GM12878 (cell line): Measurements from ENCODE around the gene MAD1L1. TPM values are rescaled to one million over a fixed set of nuclear protein-coding genes. Genes with fewer than 3 reads are reported as not detected.

ENCODE experiments used
- ATAC-seq: fragments of 200-7000 bp; cut with Tn5 transposase; 3 replicates; pipeline ENCODE4 v1.9.1; 2020; ENCODE audit warnings: mild to moderate bottlenecking, moderate library complexity
- BruUV-seq: library from RNA; stranded (reverse); fragments of 400-500 nt; replicated peaks from 2 replicates; lab custom pipeline; 2021; lab: Mats Ljungman, UMichigan
- CTCF ChIA-PET: fragments of 300-600 bp; sonication (Branson Sonifier 250); formaldehyde crosslinking; extraction: SDS; loops from one replicate; lab custom pipeline; 2021; ENCODE audit warnings: inconsistent platforms; lab: Yijun Ruan, JAX
- POLR2A ChIA-PET: fragments of 350-600 bp; formaldehyde crosslinking; extraction: SDS; loops from one replicate; lab custom pipeline; 2021; ENCODE audit warnings: inconsistent platforms; lab: Charles Lee
- RAD21 ChIA-PET: fragments of 300-600 bp; sonication (Branson Sonifier 250); formaldehyde crosslinking; loops from one replicate; lab custom pipeline; 2023; ENCODE audit warnings: antibody characterized with exemption; ENCODE audit not compliant: unreplicated experiment; lab: Charles Lee
- SMC1A ChIA-PET: fragments of 300-600 bp; sonication (Branson Sonifier 250); formaldehyde crosslinking; loops from one replicate; lab custom pipeline; 2023; ENCODE audit not compliant: unreplicated experiment, uncharacterized antibody; lab: Charles Lee
- DNase-seq: peaks from one replicate; pipeline ENCODE4 v3.0.0-alpha.2; 2011; ENCODE audit warnings: low read depth, low spot score
- FAIRE-seq: peaks from 3 replicates; lab custom pipeline; 2011; peaks lifted over from hg19 to GRCh38; lab: Jason Lieb, UNC
- H2AFZ ChIP-seq: 2 replicates; pipeline ENCODE4 v1.6.0; 2011; ENCODE audit warnings: low read depth, low read length, control low read depth; ENCODE audit not compliant: control insufficient read depth
- H3K27ac ChIP-seq: 2 replicates; pipeline ENCODE4 v1.5.1; 2011; ENCODE audit warnings: control low read depth; ENCODE audit not compliant: control insufficient read depth, insufficient read depth
- H3K27me3 ChIP-seq, 2 experiments: replicated peaks in 1 of 2; 2 replicates each; pipeline versions ENCODE4 v1.6.0 to v1.6.1; 2011; ENCODE audit warnings: low read length in 1 of 2; ENCODE audit not compliant: control insufficient read depth in 2 of 2, insufficient read depth in 2 of 2
- H3K36me3 ChIP-seq, 2 experiments: 2 replicates each; pipeline ENCODE4 v1.5.1; 2011; ENCODE audit warnings: low read length in 1 of 2; ENCODE audit not compliant: control insufficient read depth in 2 of 2, insufficient read depth in 2 of 2
- H3K4me1 ChIP-seq: 2 replicates; pipeline ENCODE4 v1.6.1; 2011; ENCODE audit warnings: mild to moderate bottlenecking, low read length, moderate library complexity, mixed read lengths; ENCODE audit not compliant: control insufficient read depth, insufficient read depth
- H3K4me2 ChIP-seq: 2 replicates; pipeline ENCODE4 v1.6.0; 2011; ENCODE audit warnings: control low read depth; ENCODE audit not compliant: control insufficient read depth, insufficient read depth
- H3K4me3 ChIP-seq: fragments of 200-600 bp; sonication (generic); 2 replicates; pipeline ENCODE4 v1.5.1; 2016
- H3K79me2 ChIP-seq: 2 replicates; pipeline ENCODE4 v1.6.0; 2011; ENCODE audit warnings: low read length; ENCODE audit not compliant: control insufficient read depth, insufficient read depth
- H3K9ac ChIP-seq: 2 replicates; pipeline ENCODE4 v1.8.0; 2011; ENCODE audit warnings: low read length, control low read depth, mixed read lengths; ENCODE audit not compliant: control insufficient read depth, insufficient read depth
- H3K9me3 ChIP-seq: replicated peaks from 3 replicates; pipeline ENCODE4 v1.5.1; 2011; ENCODE audit warnings: mild to moderate bottlenecking, low read length; ENCODE audit not compliant: control insufficient read depth, insufficient read depth
- H4K20me1 ChIP-seq: 2 replicates; pipeline ENCODE4 v1.6.0; 2011; ENCODE audit not compliant: control insufficient read depth, insufficient read depth
- BHLHE40 ChIP-seq, 2 experiments: fragments of 450-650 bp in 1 of 2; IDR thresholded peaks; 2 replicates each; pipeline ENCODE4 v1.6.1; 2011 to 2017; ENCODE audit warnings: low read depth in 2 of 2, borderline replicate concordance in 1 of 2, improper control_type of control experiment in 1 of 2, low read length in 1 of 2, mild to moderate bottlenecking in 1 of 2
- BMI1 ChIP-seq: fragments of 450-650 bp; IDR thresholded peaks from 2 replicates; pipeline ENCODE4 v1.6.1; 2016; ENCODE audit warnings: mild to moderate bottlenecking, moderate library complexity, borderline replicate concordance
- HCFC1 ChIP-seq: fragments of 150-350 bp; IDR thresholded peaks from 2 replicates; pipeline ENCODE4 v1.6.1; 2014; ENCODE audit warnings: low read length
- IRF3 ChIP-seq: fragments of 450-650 bp; IDR thresholded peaks from 2 replicates; pipeline ENCODE4 v1.6.1; 2014; ENCODE audit warnings: mild to moderate bottlenecking
- IRF4 ChIP-seq: IDR thresholded peaks from 2 replicates; pipeline ENCODE4 v1.6.1; 2011; ENCODE audit warnings: low read depth, low read length
- JUNB ChIP-seq: IDR thresholded peaks from 2 replicates; pipeline ENCODE4 v1.6.1; 2016; ENCODE audit warnings: antibody characterized with exemption, mild to moderate bottlenecking
- LARP7 ChIP-seq: fragments of 450-650 bp; IDR thresholded peaks from 2 replicates; pipeline ENCODE4 v1.6.1; 2017; ENCODE audit warnings: mild to moderate bottlenecking
- PAX8 ChIP-seq: fragments of 450-650 bp; IDR thresholded peaks from 2 replicates; pipeline ENCODE4 v1.6.1; 2017; ENCODE audit warnings: mild to moderate bottlenecking, moderate library complexity
- SMC3 ChIP-seq: IDR thresholded peaks from 2 replicates; pipeline ENCODE4 v1.6.1; 2011; ENCODE audit warnings: low read length, improper control_type of control experiment, borderline replicate concordance
- SP1 ChIP-seq: IDR thresholded peaks from one replicate; pipeline ENCODE4 v1.6.1; 2011; ENCODE audit warnings: low read depth, low read length
- TARDBP ChIP-seq: IDR thresholded peaks from 2 replicates; pipeline ENCODE4 v1.6.1; 2016; ENCODE audit warnings: borderline replicate concordance
- TBL1XR1 ChIP-seq: IDR thresholded peaks from 2 replicates; pipeline ENCODE4 v1.6.1; 2012; ENCODE audit warnings: low read depth, low read length, improper control_type of control experiment
- TCF7 ChIP-seq: IDR thresholded peaks from 2 replicates; pipeline ENCODE4 v1.6.1; 2014; ENCODE audit warnings: antibody characterized with exemption, borderline replicate concordance
- YY1 ChIP-seq: IDR thresholded peaks from 2 replicates; pipeline ENCODE4 v1.6.1; 2011; ENCODE audit warnings: low read depth, mild to moderate bottlenecking, low read length
- ZBTB4 ChIP-seq: fragments of 450-650 bp; formaldehyde crosslinking; IDR thresholded peaks from 2 replicates; pipeline ENCODE4 v1.4.0; 2022; ENCODE audit warnings: mild to moderate bottlenecking, moderate library complexity
- ZNF622 ChIP-seq: fragments of 450-650 bp; IDR thresholded peaks from 2 replicates; pipeline ENCODE4 v1.6.1; 2017; ENCODE audit warnings: mild to moderate bottlenecking, inconsistent platforms
- ZSCAN29 ChIP-seq: fragments of 450-650 bp; IDR thresholded peaks from 2 replicates; pipeline ENCODE4 v1.6.1; 2017; ENCODE audit warnings: mild to moderate bottlenecking, moderate library complexity
- WGBS: methylation state at CpG from one replicate; pipeline ENCODE4 v1.1.6; 2016; ENCODE audit warnings: low lambda C conversion rate; ENCODE audit not compliant: insufficient replicate concordance, insufficient coverage; ENCODE audit errors: missing lambda C conversion rate; 5-methylcytosine and 5-hydroxymethylcytosine counted together
- in situ Hi-C: fragments of 300-500 bp; cut with MboI; formaldehyde crosslinking; loops from 9 replicates; pipeline ENCODE4 v1.14.3; 2018; ENCODE audit warnings: mixed read lengths
- intact Hi-C: fragments of 100-400 bp; cut with micrococcal nuclease; formaldehyde crosslinking; loops from one replicate; pipeline ENCODE4 v1.14.2; 2022; ENCODE audit not compliant: unreplicated experiment
- polyA plus RNA-seq, 11 experiments: library from polyadenylated mRNA; depleted of rRNA in 4 of 11; unstranded in 6 of 11; stranded (reverse) in 5 of 11; fragments of >200 nt; fragmentation: Nextera tagmentation in 4 of 11; fragmentation: Illumina TruSeq in 1 of 11; extraction: Ambion mirVana in 4 of 11; extraction: Trizol in 1 of 11; gene quantifications; 1 replicate in 1 of 11; 2 replicates in 10 of 11; pipeline versions ENCODE4 v1.2.1 to v1.2.3, GENCODE V29; 2011 to 2016; ENCODE audit warnings: inconsistent platforms in 2 of 11, missing spikeins in 2 of 11, low read depth in 1 of 11
- total RNA-seq, 4 experiments: library from RNA; depleted of rRNA in 3 of 4; stranded (reverse); fragments of >200 nt in 3 of 4; fragmentation: Illumina TruSeq in 1 of 4; extraction: Trizol in 1 of 4; gene quantifications; 2 replicates each; pipeline versions ENCODE4 v1.2.1 to v1.2.3, GENCODE V29; 2013 to 2021

MAD1L1 gene
- total and polyA plus RNA-seq, 10 of the 15 experiments (the other 5 are each of a cell fraction or from before 2014, with no cell fraction given) = 2.2 to 76.8 (median 38.3) TPM

- H3K79me2 ChIP-seq = no peaks in the 10 kb centered on the region
- ATAC-seq = no peak
- H3K9me3 ChIP-seq = no peaks in the 10 kb centered on the region
- intact Hi-C loops (no loop called here), in situ Hi-C loops (no loop called here)
- no peak for DNase-seq
- H4K20me1 ChIP-seq = no peaks in the 10 kb centered on the region
- ChIA-PET SMC1A (no interaction called here), CTCF (no interaction called here), RAD21 (no interaction called here), POLR2A (no interaction called here)
- H3K4me2 ChIP-seq = no peak overlapping the region
- no peaks in the 10 kb centered on the region for H3K4me1 ChIP-seq
- no peak for FAIRE-seq
- H3K27me3 ChIP-seq = no peaks in the 10 kb centered on the region
- H3K4me3 ChIP-seq = no peak overlapping the region
- WGBS = 94% methylated on average over 29 of the region's 29 CpGs
- H3K27ac ChIP-seq = no peak overlapping the region
- H2AFZ ChIP-seq = no peak overlapping the region
- TF ChIP-seq SP1 (no peak), BHLHE40 (IDR thresholded peaks at IDR 0.05; ENCODE audit: borderline replicate concordance in 1 of 2, low read depth in 2 of 2, low read length in 1 of 2) (no peak), TCF7 (no peak), SMC3 (no peak), ZNF622 (no peak), HCFC1 (no peak), IRF3 (no peak), ZSCAN29 (no peak), BMI1 (no peak), YY1 (no peak), TARDBP (no peak), PAX8 (no peak), LARP7 (no peak), TBL1XR1 (no peak), IRF4 (no peak), ZBTB4 (CRISPR knock-in tag) (no peak), JUNB (no peak)
- peaks cover 0 to 7% of the 10 kb centered on the region in 2 experiments; a peak in 2 of 4 replicates for H3K36me3 ChIP-seq
- BruUV-seq = no TSS peak
- H3K9ac ChIP-seq = no peak overlapping the region
These were observed 141.9 kb downstream of the MAD1L1 start for GRCh38 chr7:2090526-2091520.
